GM12874 (cell line): ENCODE results near the gene TEX48.

Experiments
- CTCF ChIP-seq: IDR thresholded peaks from 2 replicates; pipeline ENCODE4 v1.5.1; 2011; ENCODE audit warnings: low read depth, mild to moderate bottlenecking, control low read depth, low read length, moderate library complexity; ENCODE audit not compliant: insufficient read depth

TEX48 gene

GRCh38 chr9:114619191-114619761 is 62.7 kb downstream of the TEX48 start:
- no peak for TF ChIP-seq CTCF

- no peak for TF ChIP-seq CTCF
Observed at GRCh38 chr9:114616684-114617520, 65.1 kb downstream of the TEX48 start.
